ENCODE results near the gene FAM50B.

Gene FAM50B

GRCh38 chr6:3865463-3865862 is 16.3 kb downstream of the FAM50B start:
- no peak overlapping the region for H3K27ac ChIP-seq
- no peak for TF ChIP-seq CTCF (conservative IDR thresholded peaks at IDR 0.05)

- no peak overlapping the region for H3K27ac ChIP-seq
- no peak for TF ChIP-seq CTCF (conservative IDR thresholded peaks at IDR 0.05)
These were observed 18.7 kb downstream of the FAM50B start for GRCh38 chr6:3867641-3868502.

DNA sequence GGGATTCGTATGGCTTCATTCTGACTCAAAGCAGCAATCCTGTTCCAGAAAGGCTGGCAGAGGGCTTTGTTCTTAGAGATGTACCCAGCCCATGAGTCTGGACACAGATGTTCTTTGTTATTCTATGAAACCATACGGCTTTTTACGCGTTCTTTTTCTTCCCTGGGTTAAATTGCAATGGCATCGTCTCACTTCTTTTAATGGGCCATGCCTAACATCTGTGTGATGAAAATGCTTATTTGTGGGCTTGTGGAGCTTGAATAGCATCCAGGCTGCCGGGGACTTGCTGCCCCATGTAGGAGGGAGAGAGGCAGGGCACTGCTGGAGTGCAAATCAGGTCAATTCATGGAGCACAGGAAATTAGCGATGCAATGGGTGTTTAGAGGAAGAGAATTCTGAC is 19.4 kb downstream of the FAM50B start:
- H3K27ac ChIP-seq: no peak overlapping the region
- TF ChIP-seq CTCF (conservative IDR thresholded peaks at IDR 0.05): no peak

DNA sequence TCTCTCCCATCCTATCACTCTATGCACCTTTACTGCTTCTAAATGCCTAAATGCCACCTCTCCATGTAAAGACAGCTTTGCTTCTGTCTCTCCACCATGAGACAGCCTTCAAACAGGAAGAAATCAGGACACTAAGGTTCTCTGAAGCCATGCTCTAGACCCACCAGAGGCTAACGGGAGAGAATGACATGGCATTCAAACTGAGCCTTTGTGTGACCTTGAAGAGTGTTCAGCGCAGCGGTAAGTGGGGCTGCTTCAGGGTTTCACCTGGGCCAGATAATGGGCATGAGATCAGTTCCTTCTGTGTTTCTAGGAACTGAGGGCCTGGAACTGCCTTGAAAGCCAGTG is 20.1 kb downstream of the FAM50B start:
- no peak overlapping the region for H3K27ac ChIP-seq
- TF ChIP-seq CTCF (conservative IDR thresholded peaks at IDR 0.05): no peak

DNA sequence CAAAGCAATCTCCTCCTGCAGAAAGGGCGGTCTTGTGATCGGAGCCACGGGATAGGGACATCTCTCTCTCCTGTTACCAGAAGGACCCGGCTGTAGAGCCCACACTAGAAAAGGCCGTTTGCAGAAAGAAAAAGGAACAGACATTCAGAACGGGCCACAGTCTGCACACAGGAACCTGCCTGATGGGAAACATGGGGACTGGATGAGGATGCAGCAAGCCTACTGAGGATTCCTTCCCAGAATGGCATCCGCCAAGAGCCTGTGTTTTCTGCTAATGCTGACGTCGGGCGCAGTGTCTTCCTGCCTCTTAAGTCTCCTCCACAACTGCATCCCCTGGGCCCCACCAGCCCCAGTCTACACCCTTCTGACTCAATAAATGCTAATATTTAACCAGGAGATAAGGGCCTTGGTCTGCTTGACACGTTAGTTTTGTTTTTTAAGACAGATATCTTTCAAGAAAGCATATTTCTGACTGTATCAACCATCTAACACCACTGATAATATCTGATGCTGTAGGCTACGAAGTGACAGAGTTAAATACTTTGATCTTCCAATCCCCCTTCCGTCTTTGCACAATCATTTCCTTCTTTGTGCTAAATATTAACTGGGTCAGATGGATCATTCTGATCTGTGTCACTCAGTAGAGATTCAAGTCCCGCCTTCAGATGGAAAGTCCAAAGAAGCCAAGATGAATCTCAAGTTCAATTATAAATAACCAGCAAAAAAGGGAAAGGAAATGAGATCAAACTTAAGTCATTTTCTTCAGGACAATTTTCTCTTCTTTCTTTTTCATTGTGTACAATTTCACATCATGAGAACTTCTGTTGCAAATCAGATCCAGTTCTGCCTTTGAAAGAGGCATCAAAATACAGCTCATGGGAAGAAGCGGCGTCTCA is 20.7 kb downstream of the FAM50B start:
- H3K27ac ChIP-seq: no peak overlapping the region

GRCh38 chr6:3870528-3870925 is 21.4 kb downstream of the FAM50B start:
- no peak overlapping the region for H3K27ac ChIP-seq
- TF ChIP-seq CTCF (conservative IDR thresholded peaks at IDR 0.05): no peak

More for the DNA sequence above, 20.7 kb downstream of the FAM50B start:
- TF ChIP-seq CTCF (conservative IDR thresholded peaks at IDR 0.05): no peak

DNA sequence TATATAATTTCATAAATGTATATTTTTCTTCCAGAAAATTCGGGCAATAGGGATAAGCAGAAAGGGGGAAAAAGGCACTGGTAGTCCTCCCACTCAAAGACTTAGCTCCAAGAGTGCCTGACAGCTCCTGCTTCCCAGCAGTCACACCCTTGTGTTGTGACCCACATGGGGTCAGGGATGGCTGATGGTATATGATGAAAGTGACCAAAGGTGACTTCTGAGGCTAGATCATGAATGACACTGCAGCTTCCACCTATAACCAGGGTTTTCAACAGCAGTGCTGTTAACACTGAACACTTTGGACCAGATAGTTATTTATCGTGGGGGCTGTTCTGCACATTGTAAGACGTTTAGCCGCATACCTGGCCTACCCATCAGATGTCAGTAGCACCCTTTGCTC is 22.3 kb downstream of the FAM50B start:
- TF ChIP-seq CTCF (conservative IDR thresholded peaks at IDR 0.05): no peak

More for the DNA sequence above, 22.3 kb downstream of the FAM50B start:
- H3K27ac ChIP-seq: no peak overlapping the region

Data from VCaP (cell line).